HG02973 (cell line): ENCODE measurements around the gene FOXK1.

Source experiments
- ATAC-seq: cut with Tn5 transposase; IDR thresholded peaks from one replicate; pipeline ENCODE4 v1.9.1; 2021; ENCODE audit warnings: moderate library complexity; ENCODE audit not compliant: unreplicated experiment

The FOXK1 gene

DNA sequence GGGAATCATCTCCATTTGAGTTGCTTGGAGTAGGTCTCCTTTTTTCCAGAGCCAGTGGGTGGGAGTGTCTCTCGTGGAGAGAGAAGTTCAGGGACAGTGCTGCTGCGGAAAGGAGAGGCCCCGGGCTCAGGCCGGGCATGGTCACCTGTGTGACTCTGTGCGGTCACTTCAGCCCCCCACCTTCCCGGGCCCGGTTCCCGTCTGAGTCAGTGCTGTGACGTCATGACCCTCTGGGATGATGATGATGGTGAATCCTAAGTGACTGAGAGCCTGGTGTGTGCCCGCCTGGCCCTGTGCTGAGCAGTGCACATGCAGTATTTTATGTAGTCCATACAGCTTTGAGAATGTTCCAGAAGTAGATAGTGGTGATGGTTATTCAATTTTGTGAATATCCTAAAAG lies 60.8 kb downstream of the FOXK1 start:
- no peak for ATAC-seq

DNA sequence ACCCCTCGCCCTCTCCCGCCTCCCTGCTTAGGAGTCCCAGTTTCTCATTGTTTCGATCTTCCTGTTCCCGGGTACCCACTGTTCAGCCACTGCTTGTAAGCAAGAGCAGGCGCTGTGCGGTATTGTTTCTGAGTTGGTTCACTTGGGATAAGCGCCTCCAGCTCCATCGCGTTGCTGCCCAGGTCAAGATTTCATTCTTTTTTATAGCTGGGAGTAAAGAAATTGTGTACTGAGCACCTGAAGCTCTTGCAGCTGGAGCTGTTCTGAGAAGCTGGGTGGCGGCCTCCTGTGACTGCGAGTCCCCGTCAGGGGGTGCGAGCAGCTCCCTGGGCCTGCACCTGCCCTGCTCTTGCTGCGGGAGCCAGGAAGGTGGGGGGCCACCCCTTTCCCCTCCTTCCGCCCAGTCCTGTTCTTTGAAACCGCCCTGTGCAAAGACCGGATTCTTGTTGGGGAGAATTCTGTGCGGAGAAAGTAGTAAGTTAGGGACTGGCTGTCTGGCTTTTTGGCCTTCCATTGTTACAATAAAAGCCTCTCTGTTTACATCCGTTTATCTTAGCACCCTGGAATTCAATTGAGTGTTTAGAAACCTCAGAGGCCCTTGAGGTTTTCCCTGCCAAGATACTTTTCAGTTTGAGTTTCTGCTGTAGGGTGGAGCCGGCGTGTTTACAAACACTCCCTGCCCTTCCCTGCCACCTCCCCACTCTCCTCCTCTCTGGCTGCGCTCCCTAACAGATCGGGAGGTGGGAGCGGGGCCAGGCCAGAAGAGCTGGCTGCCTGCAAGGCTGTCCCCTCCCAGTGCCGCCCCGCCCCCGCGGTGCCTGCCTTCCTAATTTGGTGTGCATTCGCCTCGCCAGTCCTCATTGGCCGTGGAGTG lies 62.5 kb downstream of the FOXK1 start:
- ATAC-seq, result peak; percentile 68

DNA sequence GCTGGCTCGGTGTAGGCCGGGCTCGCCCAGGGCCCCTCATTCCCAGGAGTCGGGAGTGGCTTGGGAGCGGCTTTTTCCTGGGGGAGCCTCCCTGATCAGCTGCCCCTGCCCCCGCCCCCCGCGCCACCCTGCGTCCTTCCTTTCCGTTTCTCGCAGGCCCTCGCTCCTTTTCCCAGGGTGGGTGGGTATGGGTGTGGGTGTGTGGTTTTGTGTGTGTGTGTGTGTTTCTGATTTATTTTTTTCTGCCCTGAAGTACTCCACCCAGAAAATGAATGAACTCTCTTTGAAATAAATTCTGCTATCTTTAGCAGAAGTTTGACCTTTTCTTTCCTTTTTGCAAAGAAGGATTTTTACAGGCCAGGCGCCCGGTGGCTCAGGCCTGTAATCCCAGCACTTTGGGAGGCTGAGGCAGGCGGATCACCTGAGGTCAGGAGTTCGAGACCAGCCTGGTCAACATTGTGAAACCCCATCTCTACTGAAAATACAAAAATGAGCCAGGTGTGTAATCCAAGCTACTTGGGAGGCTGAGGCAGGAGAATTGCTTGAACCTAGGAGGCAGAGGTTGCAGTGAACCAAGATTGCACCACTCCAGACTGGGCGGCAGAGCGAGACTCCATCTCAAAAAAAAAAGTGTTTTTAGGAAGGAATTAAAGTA lies 63.3 kb downstream of the FOXK1 start:
- no peak for ATAC-seq

DNA sequence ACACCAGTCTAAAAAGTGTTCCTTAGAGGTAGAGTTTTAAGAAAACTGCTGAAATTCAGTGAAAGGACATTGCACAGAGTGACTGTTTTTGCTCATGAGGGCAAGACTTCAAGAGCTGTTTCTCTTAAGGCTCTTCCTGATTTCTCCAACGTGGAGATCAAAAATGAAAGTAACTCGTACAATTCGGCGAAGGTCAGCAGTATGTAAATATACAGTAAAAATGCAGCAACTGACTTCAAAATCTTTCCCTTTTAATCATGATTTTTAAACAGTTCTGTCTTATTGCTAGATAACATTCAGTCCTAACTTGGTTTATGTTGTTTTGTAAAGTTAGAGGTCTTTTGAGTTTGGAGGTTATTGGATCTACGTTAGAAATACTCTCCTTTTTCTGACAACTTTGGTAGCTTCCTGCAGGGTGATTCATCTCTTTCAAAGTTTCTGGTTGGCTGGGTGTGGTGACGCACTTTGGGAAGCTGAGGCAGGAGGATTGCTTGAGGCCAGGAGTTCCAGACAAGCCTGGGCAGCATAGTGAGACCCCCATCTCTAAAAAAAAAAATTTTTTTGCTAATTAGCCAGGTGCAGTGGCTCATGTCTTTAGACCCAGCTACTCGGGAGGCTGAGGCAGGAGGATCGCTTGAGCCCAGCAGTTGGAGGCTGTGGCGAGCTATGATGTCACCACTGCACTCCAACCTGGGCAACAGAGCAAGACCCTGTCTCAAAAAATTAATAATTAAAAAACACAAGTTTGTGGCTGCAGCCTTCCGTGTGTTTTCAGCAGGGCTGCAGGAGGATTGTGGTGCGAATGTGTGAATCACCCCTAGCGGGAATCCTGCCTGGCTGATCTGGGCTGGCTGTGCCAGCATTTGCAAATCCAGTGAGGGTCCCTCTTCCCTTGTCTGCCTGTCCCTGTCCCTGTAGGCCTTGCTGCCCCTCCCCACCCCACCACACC lies 64.2 kb downstream of the FOXK1 start:
- no peak for ATAC-seq

DNA sequence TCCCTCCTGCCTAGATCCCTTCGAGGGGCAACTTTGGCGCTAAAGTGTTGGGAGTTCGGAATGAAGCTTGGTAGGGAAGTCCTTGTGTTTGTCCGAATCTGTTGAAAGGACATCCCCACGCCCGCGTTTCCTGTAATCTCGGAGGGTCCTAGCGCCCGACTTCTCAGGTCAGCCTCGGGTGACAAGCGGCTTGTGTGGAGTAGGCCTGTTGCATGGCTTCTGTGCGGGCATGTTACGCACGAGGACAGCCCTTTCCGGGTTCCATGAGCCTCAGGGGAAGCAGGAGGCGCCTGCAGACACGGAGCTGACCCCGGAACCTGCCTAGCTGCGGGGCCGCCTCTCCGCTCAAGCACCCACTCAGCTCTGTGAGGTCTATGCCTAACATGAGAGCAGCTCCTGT lies 64.9 kb downstream of the FOXK1 start:
- no peak for ATAC-seq

DNA sequence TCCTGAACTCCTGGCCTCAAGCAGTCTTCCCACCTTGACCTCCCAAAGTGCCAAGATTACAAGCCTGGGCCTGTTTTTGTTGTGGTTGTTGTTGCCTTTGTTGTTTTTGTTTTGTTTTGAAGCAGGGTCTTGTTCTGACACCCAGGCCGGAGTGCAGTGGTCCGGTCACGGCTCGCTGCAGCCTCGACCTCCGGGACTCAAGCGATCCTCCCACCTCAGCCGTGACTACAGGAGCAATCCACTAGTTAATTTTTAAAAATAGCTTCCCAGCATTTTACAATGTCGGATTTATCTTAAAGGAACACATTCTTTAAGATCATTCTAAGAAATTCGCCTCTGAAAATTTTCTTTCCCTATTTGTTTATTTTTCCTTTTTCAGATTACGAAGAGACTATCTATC lies 65.7 kb downstream of the FOXK1 start:
- ATAC-seq, result no peak

DNA sequence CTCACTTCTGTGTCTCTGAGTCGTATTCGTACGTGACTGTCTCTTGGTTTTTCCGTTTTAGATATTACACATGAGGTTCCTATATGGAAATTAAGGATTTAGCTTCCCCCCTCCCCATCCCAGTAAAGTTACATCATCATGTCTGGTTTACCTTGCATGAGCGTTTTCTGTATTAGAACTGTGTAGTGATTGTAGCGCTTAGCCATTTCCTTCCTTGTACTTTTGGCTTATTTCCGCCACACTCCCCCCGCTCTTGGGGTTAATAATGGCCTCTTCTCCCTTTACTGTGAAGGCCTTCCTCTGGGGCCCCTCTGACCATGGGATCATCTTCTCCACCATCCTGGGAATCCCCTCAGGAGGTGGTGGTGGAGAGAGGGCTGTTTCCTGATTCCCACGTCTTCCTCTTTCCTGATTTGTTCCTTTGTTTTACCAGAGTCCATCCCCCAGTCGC lies 66.2 kb downstream of the FOXK1 start:
- ATAC-seq, result no peak

DNA sequence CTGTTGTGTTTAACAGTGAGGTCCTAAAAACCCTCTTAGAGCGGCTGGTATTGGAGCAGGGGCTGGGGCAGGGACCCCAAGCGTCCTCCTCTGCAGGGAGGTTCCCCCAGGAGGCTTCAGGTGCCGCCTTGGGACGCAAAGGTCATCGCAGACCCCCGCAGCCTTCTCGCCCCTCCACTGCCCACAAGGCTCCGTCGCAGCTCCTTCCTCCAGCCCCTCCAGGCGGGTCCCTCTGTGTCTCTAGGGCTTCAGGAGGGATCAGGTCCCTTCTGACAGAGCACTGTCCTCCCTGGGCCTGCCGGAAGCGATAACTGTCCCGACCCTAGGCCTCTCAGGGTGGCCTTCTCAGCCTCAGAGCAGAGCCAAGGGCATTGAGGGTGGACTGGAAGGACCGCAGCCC lies 67.3 kb downstream of the FOXK1 start:
- ATAC-seq, result no peak

DNA sequence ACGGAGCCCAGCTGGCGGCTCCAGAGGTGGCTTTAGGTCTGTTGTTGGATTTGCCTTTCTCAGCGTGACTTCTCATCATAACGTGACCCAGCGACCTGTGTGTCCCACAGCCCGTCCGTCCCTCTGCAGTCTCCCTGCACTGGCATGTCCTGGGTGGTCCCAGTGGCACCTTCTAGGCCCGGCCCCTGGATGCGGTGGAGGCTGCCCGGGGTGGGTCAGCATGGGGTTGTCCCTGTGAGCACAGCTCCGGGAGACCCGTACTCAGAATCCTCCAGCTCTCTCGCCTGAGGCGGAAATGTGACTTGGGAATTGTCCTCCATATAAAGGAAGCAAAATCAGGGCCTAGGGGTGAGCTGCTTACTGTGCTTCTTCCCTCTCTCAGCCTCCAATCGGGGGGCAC lies 67.7 kb downstream of the FOXK1 start:
- no peak for ATAC-seq

DNA sequence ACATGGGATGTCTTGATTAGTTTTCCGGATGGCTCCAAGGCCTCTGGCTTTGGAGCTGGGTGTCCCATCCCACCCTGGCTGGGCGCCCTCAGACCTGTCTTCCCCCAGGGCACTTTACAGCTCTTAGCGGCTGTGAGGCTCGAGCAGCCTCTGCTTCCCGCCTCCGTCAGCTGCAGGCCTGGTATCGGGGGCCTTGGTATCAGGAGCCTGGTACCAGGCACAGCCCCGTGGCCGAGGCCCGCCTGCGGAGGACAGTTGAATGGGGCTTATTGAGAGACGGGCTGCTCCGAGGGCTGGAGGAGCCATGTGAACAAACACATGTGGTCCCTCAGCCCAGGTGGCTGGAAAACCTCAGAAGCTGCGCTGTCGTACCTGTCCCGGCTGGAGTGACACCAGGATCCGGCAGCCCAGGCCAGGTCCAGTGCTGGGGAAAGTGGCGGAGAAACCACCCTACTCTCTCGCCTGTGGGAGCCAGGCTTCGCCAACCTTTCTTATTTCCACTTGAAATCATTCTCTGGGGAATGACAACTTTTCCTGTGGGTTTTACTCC lies 69.4 kb downstream of the FOXK1 start:
- no peak for ATAC-seq

DNA sequence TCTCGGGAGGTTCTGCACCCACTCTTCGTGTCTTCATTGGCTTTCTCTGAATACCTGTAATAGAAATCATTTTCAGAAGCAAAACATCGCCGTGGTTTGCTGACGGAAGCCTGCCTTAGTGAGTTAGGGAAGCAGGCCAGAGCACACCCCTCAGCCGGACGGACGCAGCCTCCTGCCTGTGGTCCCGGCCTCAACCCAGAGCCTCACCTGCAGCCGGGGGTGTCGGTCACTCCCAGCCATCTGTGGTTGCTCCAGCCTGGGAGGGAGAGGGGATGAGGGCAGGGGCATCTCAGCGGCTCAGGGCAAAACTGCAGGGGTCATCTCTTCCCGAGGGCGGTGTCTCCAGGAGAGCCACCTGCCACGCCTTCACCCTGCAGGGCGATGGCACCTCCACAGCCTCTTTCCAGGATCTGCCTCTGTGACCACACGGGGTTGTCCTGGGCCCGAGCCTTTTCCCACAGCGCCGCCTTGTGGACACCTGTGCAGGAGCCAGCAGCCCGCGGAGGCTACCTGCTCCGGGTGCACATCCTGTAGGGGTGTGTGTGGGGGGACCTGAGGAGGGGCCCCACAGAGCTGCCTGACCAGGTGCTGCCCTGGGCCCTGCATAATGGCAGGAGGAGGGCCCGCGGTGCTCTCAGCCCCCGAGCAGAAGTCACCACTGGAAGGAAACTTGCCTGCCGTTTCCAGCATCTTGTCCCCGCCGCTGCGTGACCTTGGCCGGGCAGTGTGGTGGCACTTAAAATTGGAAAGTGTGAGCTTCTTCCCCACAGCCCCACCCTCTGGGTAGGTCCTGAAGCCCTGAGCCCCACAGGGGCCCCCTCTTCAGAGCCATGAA lies 71.7 kb downstream of the FOXK1 start:
- peak; percentile 80 for ATAC-seq

DNA sequence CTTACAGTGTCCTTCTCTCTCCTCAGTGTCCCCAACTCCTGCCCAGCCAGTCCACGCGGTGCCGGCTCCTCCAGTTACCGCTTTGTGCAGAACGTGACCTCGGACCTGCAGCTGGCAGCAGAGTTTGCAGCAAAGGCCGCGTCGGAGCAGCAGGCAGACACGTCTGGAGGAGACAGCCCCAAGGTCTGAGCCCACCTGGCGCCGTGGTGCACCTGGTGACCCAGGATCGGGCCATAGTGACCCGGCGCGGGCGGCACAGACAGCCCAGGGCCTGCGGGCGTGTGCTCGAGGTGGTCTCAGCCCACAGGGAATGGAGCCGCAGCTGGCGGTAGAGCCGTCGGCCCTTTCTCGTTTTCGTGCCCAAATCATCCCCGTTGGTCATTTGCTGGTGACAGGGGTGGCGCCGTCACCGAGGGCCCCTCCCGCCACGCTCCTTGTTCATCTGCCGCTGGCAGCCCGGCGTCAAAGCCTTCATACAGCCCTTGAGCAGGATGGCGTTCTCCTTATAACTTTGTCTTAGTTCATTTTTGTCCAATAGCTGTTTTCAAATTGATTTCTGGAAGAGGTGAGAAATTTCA lies 72.4 kb downstream of the FOXK1 start:
- ATAC-seq, result no peak

DNA sequence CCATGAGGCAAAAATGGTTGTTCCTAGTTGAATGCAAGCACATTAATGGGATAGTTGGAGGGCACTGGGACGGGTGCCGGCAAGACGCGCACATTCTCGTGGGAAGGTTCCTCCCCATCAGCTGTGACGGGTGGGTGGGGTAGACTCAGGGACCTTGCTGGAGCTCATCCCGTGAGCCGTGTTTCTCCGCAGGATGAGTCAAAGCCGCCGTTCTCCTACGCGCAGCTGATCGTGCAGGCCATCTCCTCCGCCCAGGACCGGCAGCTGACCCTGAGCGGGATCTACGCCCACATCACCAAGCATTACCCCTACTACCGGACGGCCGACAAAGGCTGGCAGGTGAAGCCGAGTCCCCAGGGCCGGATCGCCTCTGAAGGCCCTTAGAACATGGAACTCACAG lies 73.0 kb downstream of the FOXK1 start:
- ATAC-seq, result no peak

DNA sequence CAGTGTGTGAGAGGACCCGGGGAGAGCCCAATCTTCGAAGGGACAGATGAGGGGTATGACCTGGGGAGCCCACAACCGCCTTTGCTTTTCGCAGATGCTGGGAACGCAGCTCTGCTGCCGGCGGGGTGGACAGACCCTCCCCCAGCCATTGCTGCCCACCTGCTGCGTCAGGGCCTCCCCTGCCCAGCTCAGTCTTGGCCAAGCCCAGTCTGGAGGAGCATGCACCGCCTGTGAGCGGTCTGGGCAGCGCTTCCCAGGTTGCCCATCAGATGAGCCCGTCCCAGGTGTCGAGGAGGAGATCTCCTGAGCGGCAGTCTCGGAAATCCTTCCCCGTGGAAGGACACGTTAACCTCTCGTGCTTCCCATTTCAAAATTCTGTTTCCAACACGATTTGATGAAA lies 76.0 kb downstream of the FOXK1 start:
- no peak for ATAC-seq

DNA sequence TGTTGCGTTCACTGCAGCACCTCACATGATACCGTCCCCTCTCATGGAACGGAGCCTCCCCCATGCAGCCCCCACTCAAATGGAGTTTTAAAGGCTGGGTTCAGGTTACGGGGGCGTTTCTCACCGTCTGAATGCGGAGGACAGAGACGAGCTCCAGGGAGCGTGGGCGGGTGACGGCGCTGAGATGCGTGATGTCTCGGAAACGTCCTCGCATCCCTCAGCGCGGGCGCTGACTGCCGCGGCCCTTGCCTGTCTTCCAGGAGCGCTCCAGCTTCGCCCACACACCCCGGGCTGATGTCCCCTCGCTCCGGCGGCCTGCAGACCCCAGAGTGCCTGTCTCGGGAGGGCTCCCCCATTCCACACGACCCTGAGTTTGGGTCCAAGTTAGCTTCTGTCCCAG lies 76.7 kb downstream of the FOXK1 start:
- ATAC-seq, result no peak

DNA sequence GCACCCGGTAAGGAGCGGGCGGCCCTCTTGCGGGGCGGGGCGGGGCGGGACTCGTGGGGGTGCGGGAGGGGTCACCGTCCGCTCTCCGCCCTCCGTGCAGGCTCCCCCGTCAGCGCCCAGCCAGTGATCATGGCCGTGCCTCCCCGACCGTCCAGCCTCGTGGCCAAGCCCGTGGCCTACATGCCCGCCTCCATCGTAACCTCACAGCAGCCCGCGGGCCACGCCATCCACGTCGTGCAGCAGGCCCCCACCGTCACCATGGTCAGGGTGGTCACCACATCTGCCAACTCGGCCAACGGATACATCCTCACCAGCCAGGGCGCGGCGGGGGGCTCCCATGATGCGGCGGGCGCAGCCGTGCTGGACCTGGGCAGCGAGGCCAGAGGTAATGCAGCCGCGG lies 77.1 kb downstream of the FOXK1 start:
- ATAC-seq, result no peak

DNA sequence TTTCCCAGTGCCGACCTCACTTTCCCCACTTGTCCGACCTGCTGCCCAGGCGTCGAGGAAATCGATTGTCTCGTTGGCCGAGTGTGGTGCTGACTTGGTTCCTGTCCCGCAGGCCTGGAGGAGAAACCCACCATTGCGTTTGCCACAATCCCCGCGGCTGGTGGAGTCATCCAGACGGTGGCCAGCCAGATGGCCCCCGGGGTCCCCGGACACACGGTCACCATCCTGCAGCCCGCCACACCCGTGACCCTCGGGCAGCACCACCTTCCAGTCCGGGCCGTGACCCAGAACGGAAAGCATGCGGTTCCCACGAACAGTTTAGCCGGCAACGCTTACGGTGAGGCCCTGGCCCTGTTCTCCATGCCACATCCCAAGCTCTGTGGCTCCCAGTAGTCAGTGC lies 78.9 kb downstream of the FOXK1 start:
- ATAC-seq, result no peak

DNA sequence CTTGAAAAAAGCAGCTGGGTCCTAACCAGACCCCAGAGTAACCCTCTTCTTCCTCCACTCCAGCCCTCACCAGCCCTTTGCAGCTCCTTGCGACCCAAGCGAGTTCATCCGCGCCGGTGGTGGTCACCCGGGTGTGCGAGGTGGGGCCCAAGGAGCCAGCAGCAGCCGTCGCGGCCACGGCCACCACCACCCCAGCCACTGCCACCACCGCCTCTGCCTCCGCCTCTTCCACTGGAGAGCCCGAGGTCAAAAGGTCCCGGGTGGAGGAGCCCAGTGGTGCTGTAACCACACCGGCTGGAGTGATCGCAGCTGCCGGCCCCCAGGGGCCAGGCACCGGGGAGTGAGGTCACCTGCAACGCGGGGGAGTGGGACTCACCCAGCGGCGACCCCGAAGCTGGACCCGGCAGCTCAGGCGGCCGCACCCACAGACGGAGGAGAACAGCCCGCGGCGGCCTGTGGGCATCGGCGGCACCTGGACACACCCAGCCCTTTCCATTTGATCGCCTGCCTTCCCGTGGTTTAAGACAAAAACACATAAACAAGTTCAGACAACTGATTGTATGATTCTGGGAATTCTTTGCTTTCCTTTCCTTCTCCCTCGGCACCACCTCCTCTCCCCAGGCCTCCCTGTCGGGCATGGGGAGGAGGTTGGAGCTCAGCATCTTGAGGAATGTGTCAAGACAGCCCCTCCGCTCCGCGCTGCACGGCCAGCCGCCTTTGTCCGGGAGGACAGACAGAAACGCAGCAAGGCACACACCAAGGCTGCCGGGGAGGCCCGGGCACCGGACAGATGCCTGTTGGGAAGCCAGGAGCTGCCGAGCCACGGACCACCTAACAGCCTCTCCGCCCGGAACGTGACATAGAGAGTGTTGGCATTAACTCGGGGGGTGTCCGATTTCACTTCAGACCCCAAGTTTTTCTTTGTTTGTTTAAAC lies 80.3 kb downstream of the FOXK1 start:
- ATAC-seq, result no peak
